Transverse colon (tissue), 3 donors: ENCODE data around the gene MSI2.

Experiments used
- CTCF ChIP-seq, 5 experiments: fragments of 200-600 bp in 3 of 5; fragments of 450-650 bp in 2 of 5; sonication (generic) in 3 of 5; IDR thresholded peaks; 1 replicate in 2 of 5; 2 replicates in 3 of 5; pipeline ENCODE4 v1.5.1; 2016 to 2017; ENCODE audit warnings: antibody characterized with exemption in 5 of 5, inconsistent platforms in 3 of 5, mild to moderate bottlenecking in 2 of 5, moderate library complexity in 1 of 5
- POLR2A ChIP-seq: fragments of 450-650 bp; IDR thresholded peaks from one replicate; pipeline ENCODE4 v1.6.1; 2016; ENCODE audit warnings: antibody characterized with exemption, mild to moderate bottlenecking, moderate library complexity

- TF ChIP-seq CTCF (IDR thresholded peaks at IDR 0.05) (no peak), POLR2A (no peak)
Measured at GRCh38 chr17:57570724-57571344, 314.5 kb downstream of the MSI2 start.
